ENCODE results near the gene MARVELD2. TPM values are rescaled to one million over a fixed set of nuclear protein-coding genes. Genes with fewer than 3 reads are reported as not detected.
"Not testable (repeated sequence)": the region's sequence is repeated elsewhere in the genome, so short reads cannot be mapped to it uniquely, and the experiment has no call there.

MARVELD2 gene
- total and polyA plus RNA-seq, 9 of the 15 experiments (the other 6 are each of a cell fraction or from before 2014, with no cell fraction given), result 0.03 to 0.29 (median 0.06) TPM; not detected in 3

- H3K36me3 ChIP-seq (ENCODE audit: control insufficient read depth, insufficient read depth, low read length); H3K27ac ChIP-seq (ENCODE audit: extremely low read depth, low read depth, low read length); H4K20me1 ChIP-seq (replicated peaks; ENCODE audit: control insufficient read depth, insufficient read depth, low read length); BruUV-seq (replicated peaks); H2AFZ ChIP-seq (ENCODE audit: low read depth, low read length); H3K9me3 ChIP-seq (replicated peaks; ENCODE audit: control insufficient read depth, insufficient read depth, low read depth, low read length); H3K9ac ChIP-seq (ENCODE audit: insufficient read depth in 1 of 2, low read depth in 2 of 2, low read length in 2 of 2); H3K4me2 ChIP-seq (ENCODE audit: insufficient read depth, low read length); H3K4me3 ChIP-seq; POLR2A ChIA-PET; H3K79me2 ChIP-seq (ENCODE audit: control insufficient read depth, insufficient read depth, low read length); in situ Hi-C loops (cut with MboI); intact Hi-C loops (cut with micrococcal nuclease); DNase-seq (ENCODE audit: extremely low read depth in 1 of 4, low spot score in 3 of 4); H3K4me1 ChIP-seq (replicated peaks in 1 of 2; ENCODE audit: control insufficient read depth in 2 of 2, insufficient read depth in 2 of 2, low read length in 2 of 2); H3K27me3 ChIP-seq (ENCODE audit: control insufficient read depth in 2 of 2, insufficient read depth in 2 of 2, low read length in 2 of 2); FAIRE-seq; ATAC-seq; H3K9me1 ChIP-seq (ENCODE audit: control insufficient read depth, insufficient read depth, low read length); CTCF ChIA-PET (ENCODE audit: low intra/inter-chr PET ratio): not testable (repeated sequence)
- 38% methylated on average over 5 of the region's 5 CpGs for WGBS (ENCODE audit: insufficient coverage, low coverage, missing lambda C conversion rate)
- peak; percentile 69 for TF ChIP-seq ZNF121 (CRISPR knock-in tag; conservative IDR thresholded peaks at IDR 0.05)
These were observed 20.5 kb downstream of the MARVELD2 start for GRCh38 chr5:69435276-69435884.

- ATAC-seq (no peak), DNase-seq (ENCODE audit: extremely low read depth in 1 of 4, low spot score in 3 of 4) (no peak), FAIRE-seq (peak; percentile 15)
- no TSS peak for BruUV-seq (replicated peaks)
- no peaks in the 10 kb centered on the region for H3K79me2 ChIP-seq (ENCODE audit: control insufficient read depth, insufficient read depth, low read length)
- H3K9me1 ChIP-seq (ENCODE audit: control insufficient read depth, insufficient read depth, low read length), result no peaks in the 10 kb centered on the region
- H3K9ac ChIP-seq (ENCODE audit: insufficient read depth in 1 of 2, low read depth in 2 of 2, low read length in 2 of 2), result no peak overlapping the region
- H3K27me3 ChIP-seq (ENCODE audit: control insufficient read depth in 2 of 2, insufficient read depth in 2 of 2, low read length in 2 of 2), result no peaks in the 10 kb centered on the region
- no peak overlapping the region for H3K27ac ChIP-seq (ENCODE audit: extremely low read depth, low read depth, low read length)
- ChIA-PET POLR2A (no interaction called here), CTCF (ENCODE audit: low intra/inter-chr PET ratio) (no interaction called here)
- no peaks in the 10 kb centered on the region; a peak in 1 of 5 replicates for H3K4me1 ChIP-seq (replicated peaks in 1 of 2; ENCODE audit: control insufficient read depth in 2 of 2, insufficient read depth in 2 of 2, low read length in 2 of 2)
- in situ Hi-C loops (cut with MboI) (no loop called here), intact Hi-C loops (cut with micrococcal nuclease) (no loop called here)
- 24% methylated on average over 7 of the region's 7 CpGs for WGBS (ENCODE audit: insufficient coverage, low coverage, missing lambda C conversion rate)
- H3K4me2 ChIP-seq (ENCODE audit: insufficient read depth, low read length), result no peak overlapping the region
- no peaks in the 10 kb centered on the region for H3K36me3 ChIP-seq (ENCODE audit: control insufficient read depth, insufficient read depth, low read length)
- no peaks in the 10 kb centered on the region for H4K20me1 ChIP-seq (replicated peaks; ENCODE audit: control insufficient read depth, insufficient read depth, low read length)
- peak overlapping the region; percentile 22; the same call in 1 of the 2 replicates for H2AFZ ChIP-seq (ENCODE audit: low read depth, low read length)
- H3K4me3 ChIP-seq, result no peak overlapping the region
- no peaks in the 10 kb centered on the region for H3K9me3 ChIP-seq (replicated peaks; ENCODE audit: control insufficient read depth, insufficient read depth, low read depth, low read length)
- no peak for TF ChIP-seq ZSCAN29 (IDR thresholded peaks at IDR 0.05)
- no peak for TF ChIP-seq CXXC5 (CRISPR knock-in tag; IDR thresholded peaks at IDR 0.05)
- no peak for TF ChIP-seq ZNF23 (CRISPR knock-in tag; IDR thresholded peaks at IDR 0.05)
- TF ChIP-seq SNAPC5 (CRISPR knock-in tag; IDR thresholded peaks at IDR 0.05), result no peak
- no peak for TF ChIP-seq ZNF280B (CRISPR knock-in tag; IDR thresholded peaks at IDR 0.05)
- no peak for TF ChIP-seq NFATC3 (IDR thresholded peaks at IDR 0.05)
- TF ChIP-seq AFF1 (IDR thresholded peaks at IDR 0.05; ENCODE audit: low read depth in 1 of 2, partially characterized antibody in 2 of 2), result no peak
- no peak for TF ChIP-seq TRIM28 (IDR thresholded peaks at IDR 0.05)
- TF ChIP-seq BCOR (IDR thresholded peaks at IDR 0.05), result no peak
- no peak for TF ChIP-seq GABPB2 (CRISPR knock-in tag; conservative IDR thresholded peaks at IDR 0.05)
These were observed 29.3 kb downstream of the MARVELD2 start for GRCh38 chr5:69444127-69444754.

Measured in K562 (cell line).